Astrocyte of the cerebellum (primary cell): Measurements from ENCODE around the gene DLL3.

Experiments
- DNase-seq: peaks from one replicate; pipeline ENCODE4 v3.0.0-alpha.2; 2011; ENCODE audit warnings: low read depth
- H3K4me3 ChIP-seq: 2 replicates; pipeline ENCODE4 v1.5.1; 2011; ENCODE audit warnings: mild to moderate bottlenecking, low read depth, low read length, moderate library complexity
- in situ Hi-C: cut with HindIII; loops from 2 replicates; pipeline ENCODE4 v1.10.0; 2017; ENCODE audit warnings: low sequenced_read_pairs
- TF ChIP-seq, protein P1 (sequence below): IDR thresholded peaks from 2 replicates; pipeline ENCODE4 v1.5.1; 2012; ENCODE audit warnings: low read length, low read depth, moderate library complexity, mild to moderate bottlenecking; ENCODE audit errors: missing control alignments

The DLL3 gene

GRCh38 chr19:39524495-39524894 lies 25.7 kb downstream of the DLL3 start:
- TF ChIP-seq, protein P1, sequence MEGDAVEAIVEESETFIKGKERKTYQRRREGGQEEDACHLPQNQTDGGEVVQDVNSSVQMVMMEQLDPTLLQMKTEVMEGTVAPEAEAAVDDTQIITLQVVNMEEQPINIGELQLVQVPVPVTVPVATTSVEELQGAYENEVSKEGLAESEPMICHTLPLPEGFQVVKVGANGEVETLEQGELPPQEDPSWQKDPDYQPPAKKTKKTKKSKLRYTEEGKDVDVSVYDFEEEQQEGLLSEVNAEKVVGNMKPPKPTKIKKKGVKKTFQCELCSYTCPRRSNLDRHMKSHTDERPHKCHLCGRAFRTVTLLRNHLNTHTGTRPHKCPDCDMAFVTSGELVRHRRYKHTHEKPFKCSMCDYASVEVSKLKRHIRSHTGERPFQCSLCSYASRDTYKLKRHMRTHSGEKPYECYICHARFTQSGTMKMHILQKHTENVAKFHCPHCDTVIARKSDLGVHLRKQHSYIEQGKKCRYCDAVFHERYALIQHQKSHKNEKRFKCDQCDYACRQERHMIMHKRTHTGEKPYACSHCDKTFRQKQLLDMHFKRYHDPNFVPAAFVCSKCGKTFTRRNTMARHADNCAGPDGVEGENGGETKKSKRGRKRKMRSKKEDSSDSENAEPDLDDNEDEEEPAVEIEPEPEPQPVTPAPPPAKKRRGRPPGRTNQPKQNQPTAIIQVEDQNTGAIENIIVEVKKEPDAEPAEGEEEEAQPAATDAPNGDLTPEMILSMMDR, result no peak
- in situ Hi-C loops, result no loop called here
- H3K4me3 ChIP-seq, result no peak overlapping the region
- DNase-seq, result no peak

DNA sequence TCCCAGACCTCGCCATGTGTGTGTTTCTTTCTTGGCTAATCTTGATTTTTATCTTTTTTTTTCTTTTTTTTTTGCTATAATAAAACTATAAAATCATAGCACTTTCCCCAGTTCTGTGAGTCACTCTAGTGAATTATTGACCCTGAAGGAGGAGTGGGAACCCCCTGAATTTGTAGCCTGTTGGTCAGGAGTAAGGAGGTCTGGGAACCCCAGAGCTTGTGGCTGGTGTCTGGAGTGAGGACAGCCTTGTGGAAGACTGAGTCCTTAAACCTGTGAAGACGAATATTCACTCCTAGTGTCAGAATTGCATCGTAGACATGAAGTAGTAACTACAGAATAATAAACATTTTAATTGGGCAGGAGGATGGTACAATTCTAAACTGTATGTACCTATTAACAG lies 26.5 kb downstream of the DLL3 start:
- in situ Hi-C loops, result no loop called here

DNA sequence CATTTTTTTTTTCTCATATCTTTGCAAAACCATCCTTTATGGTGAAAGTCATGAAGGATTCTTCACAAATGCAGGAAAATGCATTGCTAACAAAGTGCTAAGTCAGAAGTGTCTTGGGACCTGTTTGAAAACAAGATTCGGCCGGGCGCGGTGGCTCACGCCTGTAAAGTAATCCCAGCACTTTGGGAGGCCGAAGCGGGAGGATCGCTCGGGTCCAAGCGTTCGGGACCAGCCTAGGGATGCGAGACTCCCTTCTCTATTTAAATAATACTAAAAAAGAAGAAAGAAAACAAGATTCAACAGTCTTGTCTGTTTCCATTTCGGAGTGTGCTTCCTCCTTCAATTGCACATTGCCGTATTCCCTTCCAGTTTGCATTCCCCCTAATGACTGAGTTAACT lies 33.1 kb downstream of the DLL3 start:
- H3K4me3 ChIP-seq, result peak overlapping the region; percentile 94
- no peak for DNase-seq
- in situ Hi-C loops, result no loop called here
- TF ChIP-seq, protein P1, result no peak

More for the DNA sequence above, 26.5 kb downstream of the DLL3 start:
- TF ChIP-seq, protein P1, result no peak
- no peak for DNase-seq
- H3K4me3 ChIP-seq, result no peak overlapping the region

DNA sequence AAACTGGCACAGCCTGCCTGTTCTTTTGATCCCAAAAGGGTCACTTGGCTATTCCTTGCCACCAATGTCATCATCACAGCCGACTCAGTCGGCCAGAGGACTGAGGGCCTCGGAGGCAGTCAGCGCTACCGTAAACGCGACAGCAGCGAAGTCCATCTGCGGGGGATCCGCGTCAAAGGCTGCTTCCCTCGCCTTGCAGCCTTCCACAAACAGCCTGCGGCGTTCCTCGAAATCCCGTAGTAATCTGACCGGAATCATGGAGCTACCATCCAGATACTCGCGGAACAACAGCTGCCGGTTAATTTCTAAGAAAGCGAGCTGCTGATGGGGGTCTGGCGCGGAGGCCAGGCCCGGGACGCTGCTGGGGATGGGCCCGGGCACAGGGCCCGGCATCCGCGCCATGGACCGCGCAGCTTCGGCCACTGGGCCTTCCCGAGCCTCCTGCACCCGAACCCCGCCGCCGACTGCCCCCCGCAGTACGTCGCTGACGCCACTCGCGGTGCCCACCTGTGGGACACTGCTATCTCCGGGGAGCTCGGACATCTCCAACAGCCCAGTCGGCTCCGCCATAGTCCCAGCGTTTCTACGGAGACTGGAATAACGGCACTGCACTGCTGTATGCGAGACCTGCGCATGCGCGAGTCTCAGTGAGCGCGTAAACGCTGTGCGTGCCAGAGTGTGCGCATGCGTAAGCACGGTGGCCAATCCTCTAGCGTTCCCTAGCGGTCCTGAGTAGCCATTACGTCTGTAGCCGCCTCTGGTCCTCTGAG lies 33.7 kb downstream of the DLL3 start, which contains the start of gene EID2B:
EID2B (minus strand) TSS at position 620 of the 770 bp plus-strand sequence; CDS start at position 570, 50 bp downstream.
- TF ChIP-seq, protein P1, result peak; percentile 98
- peak within 1 kb of the TSS; percentile 94 for H3K4me3 ChIP-seq
- in situ Hi-C loops, result no loop called here
- peak; percentile 94 for DNase-seq

DNA sequence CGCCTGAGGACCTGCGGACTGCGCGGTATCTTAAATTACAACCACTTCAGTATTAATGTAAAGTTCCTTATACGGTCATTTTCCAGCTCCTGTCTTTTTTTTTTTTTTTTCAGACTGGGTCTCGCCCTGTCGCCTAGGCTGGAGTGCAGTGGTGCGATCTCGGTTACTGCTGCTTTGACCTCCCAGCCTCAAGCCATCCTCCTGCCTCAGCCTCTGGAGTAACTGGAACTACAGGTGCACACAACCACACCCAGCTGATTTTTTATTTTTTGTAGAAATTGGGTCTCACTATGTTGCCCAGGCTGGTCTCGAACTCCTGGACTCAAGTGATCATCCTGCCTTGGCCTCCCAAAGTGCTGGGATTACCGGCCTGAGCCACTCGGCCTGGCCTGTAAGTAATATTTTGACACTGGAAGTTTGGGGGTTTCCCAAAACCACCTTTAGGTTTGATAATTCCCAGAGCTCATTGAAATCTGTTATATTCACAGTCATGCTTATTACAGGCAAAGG lies 34.3 kb downstream of the DLL3 start:
- peak overlapping the region; percentile 94 for H3K4me3 ChIP-seq
- TF ChIP-seq, protein P1, result no peak
- in situ Hi-C loops, result no loop called here
- no peak for DNase-seq

- DNase-seq, result no peak
- H3K4me3 ChIP-seq, result no peak overlapping the region
- TF ChIP-seq, protein P1, result no peak
- in situ Hi-C loops, result no loop called here
Observed at GRCh38 chr19:39533791-39534190, 35.0 kb downstream of the DLL3 start.
